SIG-M5 treated with dmso at 0.1 percent for 504 hours (cell line): ENCODE data around the gene BACE2.
A peak's percentile ranks its signal among the peaks of the same experiment; 100 is the strongest.

Source experiments
- DNase-seq: peaks from one replicate; lab custom pipeline; 2025; ENCODE audit not compliant: unreplicated experiment; lab: John Stamatoyannopoulos, UW

The BACE2 gene

DNA sequence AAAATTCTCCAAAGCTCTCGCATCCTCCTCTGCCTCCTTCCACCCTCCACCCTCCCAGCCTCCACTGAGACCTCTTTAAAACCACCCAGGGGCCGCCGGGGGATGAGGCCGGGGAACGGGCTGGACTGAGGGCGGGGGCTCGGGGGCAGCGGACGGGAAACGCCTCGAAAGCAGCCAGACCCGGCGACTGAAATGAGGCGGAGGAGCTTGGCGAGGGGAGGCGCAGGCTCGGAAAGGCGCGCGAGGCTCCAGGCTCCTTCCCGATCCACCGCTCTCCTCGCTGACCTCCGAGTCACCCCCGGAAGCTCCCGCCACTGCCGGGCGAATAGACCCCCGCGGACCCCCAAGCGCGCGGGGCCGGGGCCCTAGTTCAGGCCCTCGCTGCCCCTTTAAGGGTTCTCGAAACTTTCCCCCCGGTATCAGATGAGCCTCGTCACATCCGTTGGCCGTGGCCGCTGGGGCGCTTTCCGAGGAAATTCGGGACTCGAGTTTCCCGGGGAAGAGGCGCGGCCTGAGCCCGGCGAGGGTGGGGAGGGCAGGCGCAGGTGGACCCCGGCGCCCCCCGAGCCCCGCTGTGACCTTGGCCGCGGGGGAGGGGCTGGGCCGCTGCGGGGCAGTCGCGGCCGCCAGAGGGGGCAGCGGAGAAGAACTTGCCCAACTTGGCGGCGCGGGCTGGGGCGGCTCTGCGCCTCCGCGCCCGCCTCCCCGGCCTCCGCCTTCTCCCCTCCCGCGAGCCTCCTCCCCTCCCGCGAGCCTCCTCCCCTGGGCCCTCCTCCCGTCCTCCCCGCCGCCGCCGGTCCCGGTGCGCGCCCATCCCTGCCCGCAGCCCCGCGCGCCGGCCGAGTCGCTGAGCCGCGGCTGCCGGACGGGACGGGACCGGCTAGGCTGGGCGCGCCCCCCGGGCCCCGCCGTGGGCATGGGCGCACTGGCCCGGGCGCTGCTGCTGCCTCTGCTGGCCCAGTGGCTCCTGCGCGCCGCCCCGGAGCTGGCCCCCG is at the start of gene BACE2:
Gene BACE2, plus strand, starts transcription at position 813 of the 995 bp plus-strand sequence. Its CDS starts 104 bp downstream, at position 917.
- peak; percentile 39 for DNase-seq

DNA sequence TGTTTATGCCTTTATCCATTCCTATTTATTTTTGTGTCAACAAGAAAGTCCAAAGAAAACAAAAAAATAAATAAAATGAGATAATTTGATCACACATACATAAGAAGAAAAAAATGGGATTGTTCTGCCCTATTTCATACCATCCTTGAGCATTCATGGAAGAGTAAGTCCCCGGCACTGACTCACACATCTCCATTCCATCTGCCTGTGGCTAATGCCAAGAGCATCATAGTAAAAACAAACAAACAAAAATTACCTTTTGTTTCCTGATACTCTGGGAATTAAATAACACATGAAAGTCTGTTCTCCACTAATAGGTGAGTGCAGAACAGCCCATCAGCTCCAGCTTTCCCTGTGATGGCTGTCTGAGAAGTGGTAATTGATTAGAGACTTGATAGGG is 48.1 kb upstream of the BACE2 start:
- DNase-seq, result no peak

DNA sequence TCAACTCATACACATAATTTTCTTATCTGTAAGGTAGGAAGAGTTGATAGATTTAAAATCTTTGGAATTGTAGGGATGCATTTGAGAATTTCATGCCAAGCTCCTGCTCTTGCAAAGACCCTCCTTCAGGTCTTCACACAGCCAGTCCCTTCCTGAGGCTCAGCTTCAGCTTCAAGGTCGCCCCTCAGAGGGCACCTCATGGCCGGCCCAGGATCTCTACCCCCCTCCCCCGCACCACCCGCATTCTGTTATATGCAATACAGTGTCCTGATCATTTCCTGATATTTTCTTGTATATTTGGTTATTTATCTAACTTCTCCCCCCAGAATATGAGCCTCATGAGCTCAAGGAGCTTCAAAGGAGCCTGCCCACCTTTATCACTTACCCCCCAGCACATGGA is 47.0 kb upstream of the BACE2 start:
- DNase-seq, result no peak

DNA sequence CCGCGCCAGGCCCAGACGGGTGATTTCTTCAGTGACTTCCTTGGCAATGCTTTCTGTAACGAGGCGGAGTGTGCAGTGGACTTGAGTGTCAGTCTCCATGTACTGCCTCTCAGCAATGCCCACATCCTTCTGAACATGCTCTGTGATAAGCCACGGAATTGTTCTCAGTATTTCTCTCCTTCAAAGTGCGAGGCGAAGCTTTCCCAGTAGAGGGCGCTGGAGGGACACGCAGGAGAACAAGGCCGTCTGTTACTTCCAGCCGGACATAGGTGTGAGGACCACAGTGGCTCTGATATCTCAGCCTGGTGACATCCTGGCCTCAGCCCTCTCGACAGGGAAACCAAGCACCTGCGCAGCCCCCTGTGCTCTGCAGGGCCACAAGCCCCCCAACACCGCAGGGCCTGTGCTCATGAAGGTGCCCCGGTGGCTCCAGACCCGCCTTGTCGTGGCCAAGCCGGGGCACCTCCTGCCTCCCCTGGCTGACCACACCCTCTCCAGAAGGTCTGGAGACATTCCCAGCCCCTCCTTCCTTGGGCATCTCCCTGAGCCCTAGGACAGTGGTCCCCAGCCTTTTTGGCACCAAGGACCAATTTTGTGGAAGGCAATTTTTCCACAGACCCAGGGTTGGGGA is 46.1 kb upstream of the BACE2 start:
- DNase-seq, result peak; percentile 47

DNA sequence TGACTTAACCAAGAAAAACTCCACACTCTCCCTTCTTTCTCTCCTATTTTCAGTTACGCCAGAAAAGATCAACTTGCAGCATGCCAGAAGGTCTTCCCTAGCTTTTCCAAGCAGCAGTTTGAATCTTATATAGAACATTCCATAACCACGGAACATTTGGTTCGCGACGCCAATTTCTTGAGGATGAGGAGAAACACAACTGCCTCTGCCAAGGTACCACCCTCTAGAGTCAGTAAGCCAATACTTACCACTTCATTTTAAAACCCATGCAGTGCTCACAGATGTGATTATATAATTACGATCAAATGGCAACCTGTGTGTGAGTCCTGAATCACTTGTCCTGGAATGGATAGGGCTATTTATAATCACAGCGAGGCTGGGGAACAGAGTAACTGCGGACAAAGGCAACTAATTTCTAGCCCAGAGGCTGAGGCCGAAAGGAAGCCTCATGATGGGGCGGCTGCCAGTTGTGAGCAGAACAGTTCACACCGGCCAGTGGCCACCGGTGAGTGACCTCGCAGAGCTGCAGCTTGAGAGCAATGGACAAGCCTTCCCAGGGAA is 43.2 kb upstream of the BACE2 start:
- no peak for DNase-seq

DNA sequence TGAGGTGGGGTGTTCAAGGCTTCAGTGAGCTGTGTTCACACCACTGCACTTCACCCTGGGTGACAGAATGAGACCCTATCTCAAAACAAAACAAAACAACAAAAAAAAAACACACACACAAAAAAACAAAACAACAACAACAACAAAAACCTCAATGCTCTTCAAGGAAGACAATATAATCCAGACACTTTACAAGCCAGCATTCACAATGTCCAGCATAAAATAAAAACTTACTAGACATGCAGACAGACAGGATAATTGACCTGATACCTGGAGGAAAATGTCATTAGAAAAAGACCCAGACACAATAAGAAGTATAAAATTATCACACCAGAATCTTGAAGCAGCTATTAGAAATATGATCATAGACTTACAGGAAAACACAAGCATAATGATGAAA is 39.0 kb upstream of the BACE2 start:
- DNase-seq, result no peak

DNA sequence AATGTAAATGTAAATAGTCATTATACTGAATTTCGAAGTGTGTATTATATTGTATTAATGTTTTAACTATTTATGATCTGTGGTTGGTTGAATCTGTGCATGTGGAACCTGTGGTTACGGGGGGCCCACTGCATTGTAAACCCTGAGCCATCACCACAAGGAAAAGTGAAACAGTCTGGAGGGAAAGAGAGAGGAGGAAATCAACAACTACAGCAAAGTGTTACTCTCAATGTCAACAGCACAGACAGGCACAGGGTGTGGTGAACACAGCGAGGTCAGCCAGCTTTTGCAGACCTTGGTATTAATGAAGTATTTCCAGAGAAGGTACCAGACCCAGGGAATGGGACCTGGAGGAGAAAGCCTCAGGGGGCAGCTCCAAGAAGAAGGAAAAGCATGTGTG is 37.1 kb upstream of the BACE2 start:
- no peak for DNase-seq

DNA sequence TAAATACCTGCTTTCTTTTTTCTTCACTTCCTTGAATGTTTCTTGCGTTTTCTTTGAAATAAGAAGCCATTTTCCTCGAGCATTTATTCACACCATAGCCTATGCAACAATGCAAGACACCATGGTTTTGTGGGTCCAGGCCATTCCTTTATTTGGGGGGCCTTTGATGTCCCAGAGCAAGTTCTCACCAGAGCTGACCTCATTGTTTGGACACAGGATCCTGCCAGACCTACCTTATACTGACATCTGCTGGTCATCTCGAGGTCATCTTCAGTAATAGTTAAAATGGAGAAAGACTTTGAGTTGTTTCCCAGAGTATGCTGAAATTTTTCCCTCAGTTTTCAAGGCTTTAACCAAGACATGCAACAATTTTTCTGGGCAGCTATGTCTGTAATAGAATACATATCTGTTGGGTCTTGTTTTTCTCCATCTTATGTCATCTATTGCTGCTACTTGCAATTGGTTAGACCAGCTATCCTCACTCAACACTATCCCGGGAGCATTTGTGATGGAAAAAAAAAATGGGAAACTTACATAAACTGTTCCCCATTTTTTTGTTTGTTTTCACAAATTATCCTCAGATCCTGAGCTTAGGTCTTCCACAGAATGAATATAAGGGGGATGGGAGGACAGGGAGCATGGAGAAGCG is 34.0 kb upstream of the BACE2 start:
- peak; percentile 40 for DNase-seq

DNA sequence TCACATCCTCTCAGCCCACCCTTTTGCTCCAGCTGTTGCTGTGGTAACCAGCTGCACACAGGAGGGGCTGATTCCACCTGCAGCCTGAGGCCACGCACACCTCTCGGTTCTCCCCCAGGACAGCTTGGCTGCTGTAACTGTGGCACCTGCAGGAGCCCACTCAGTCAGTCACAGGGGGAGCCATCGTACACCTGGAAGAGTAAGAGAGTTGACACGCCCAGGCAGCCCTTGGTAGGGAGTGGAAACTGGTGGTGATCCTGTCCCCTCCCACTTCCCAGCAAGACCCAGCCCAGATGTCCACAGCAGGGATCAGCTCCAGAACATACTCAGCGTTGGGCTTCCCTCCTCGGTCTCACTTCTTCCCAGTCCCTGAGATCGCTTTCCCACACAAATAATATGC is 32.2 kb upstream of the BACE2 start:
- DNase-seq, result no peak

DNA sequence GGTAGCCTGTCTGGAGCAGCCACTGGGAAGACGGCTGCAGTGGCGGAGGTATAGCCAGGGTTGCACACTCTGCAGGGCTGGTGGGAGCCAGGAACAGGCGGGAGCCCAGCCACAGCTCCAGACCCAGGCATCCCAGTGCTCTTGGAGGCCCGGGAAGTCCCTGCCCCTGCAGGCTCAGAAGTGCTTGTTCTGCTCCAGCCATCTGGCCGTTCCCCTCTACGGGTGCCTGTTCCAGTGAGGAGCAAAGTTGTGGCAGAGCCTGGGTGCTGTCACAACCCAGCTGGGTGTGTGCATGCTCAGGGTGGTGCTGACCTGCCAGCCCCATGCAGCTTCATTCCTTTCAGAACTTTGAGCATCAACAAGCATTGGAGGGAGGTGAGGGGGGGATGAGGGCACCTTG is 31.7 kb upstream of the BACE2 start:
- no peak for DNase-seq

DNA sequence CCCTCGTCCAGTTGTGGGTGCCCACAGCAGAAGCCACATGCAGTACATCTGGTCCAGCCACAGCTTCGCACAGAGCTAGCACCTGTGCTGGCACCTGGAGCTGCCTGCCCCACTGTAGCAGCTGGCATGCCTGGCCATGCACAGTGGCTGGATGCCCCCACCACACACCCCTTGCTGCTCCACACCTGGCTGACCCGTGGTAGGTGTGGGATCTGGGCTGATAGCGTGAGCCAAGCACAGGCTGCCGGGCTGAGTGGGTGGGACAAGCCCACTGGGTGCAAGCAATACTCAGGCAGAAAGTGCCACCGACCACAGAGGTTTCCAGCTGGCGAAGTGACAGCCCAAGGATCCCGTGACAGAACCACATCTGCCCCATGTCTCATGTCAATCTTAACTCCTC is 30.6 kb upstream of the BACE2 start:
- DNase-seq, result no peak

DNA sequence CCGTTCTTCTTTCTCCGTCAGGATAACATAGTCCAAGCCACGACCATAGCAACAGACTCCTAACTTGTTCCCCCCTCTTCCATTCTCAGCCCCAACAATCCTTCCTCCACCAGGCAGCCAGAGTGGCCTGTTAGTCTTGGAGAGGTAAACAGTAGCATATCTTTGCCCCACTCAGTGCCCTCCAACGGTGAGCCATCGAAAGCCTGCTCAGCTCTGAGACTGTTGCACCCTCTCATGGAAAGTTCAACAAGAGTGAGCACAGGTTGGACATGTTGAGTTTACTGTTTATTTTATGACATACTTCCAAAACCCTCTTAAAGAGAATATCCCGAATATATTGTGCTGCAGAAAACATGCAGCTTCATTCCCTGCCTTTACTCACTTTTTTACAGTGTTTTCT is 30.1 kb upstream of the BACE2 start:
- DNase-seq, result no peak

DNA sequence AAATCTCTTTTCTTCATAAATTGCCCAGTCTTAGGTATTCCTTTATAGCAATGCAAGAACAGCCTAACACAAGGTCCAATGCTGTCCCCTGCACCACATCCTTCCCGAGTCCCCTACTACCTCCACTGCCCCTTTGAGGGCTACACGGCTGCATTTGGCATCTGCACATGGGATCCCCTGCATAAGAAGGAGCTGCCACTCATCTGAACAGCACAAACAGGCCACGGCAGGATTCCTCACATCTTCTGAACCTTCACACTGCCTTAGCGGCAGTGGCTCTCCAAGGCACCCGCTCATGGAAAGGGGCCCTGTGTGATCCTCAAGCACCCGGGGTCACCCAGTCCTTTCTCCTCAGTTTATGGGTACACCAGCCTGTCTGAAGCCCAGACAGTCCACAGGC is 29.2 kb upstream of the BACE2 start:
- DNase-seq, result no peak

DNA sequence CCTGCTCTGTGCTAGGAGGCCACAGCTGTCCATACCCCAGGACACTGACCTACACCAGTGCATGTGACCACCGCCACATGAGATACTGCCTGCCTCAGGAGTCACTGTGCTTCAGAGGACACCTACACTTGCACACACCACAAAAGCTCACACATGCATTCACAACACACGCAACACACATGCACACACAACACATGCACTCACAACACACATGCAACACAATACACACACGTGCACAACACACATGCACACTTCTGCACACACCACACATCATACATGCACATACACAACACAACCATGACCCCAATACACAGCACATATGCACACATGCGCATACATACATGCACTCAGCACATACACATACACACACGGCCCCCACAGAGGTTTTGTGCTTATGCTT is 28.7 kb upstream of the BACE2 start:
- no peak for DNase-seq

DNA sequence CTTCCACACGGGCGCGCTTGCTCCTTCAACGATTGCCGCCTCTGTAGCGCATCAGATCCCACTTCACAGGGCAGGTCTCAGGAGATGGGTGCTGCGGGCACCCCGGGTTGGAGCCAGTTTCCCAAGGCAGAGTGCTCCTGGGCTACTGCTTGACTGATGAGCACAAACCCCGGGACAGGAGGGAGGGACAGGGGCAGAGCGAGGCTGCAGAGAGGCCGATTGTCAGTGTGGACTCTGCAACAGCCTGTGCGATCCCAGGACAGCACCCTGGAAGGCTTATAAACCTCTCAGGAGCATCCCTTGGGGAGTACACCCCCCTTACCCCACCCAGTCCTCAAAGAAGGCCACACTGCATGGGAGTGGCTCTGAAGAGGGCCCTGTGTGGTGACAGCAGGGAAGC is 28.0 kb upstream of the BACE2 start:
- DNase-seq, result no peak

DNA sequence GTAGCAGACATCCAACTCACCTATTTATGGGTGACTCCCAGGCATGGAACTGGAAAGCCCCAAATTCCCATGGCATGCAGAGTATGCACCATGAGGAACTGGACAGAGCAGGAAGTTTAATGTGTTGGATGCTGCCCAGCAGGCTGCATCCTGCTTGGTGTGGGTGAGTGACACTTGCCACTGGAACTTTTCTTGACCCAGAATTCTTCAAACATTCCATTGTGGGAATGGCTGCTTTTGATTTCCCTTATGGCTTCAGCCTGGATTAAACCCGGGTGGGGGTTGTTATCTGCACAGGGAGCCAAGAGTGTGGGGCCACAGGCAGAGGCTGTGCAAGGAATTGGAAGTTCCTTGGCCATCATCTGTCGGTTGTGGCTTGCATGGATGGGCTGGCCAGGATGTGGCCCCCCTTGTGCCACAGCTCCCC is 26.9 kb upstream of the BACE2 start:
- DNase-seq, result no peak

DNA sequence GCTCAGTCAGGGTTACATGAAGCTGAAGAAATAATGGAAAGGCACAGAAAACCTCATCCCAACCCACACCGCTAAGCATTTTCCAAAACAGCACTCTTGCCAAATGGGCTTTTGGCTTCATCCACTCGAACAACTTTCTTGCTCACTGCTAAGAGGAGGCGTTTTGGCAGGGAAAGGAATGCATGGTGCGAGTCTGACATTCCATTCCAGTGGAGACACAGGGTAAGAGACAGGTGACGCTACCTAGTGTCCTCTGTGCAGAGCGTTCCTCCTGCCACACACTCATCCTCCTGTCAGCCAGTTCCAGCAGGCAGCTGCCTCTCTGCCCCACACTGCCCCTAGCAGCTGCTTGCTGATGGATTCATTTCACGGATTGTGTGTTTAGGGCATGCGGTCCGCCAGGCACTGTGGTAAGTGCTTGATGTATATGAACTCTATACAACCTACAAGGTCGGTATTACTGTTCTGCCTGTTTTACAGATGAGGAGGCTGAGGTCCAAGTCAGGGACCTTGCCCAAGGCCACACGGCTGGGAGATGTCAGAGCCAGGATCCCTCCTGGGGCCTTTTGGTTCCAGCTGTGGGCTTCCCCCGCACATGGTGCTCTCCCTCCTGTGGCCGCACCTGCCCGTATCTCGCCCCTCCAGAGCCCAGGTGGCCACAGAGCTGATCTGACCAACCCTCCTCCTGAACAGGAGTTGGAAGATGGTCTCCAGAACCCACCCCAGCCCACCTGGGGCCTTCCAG is 25.7 kb upstream of the BACE2 start:
- peak; percentile 32 for DNase-seq

DNA sequence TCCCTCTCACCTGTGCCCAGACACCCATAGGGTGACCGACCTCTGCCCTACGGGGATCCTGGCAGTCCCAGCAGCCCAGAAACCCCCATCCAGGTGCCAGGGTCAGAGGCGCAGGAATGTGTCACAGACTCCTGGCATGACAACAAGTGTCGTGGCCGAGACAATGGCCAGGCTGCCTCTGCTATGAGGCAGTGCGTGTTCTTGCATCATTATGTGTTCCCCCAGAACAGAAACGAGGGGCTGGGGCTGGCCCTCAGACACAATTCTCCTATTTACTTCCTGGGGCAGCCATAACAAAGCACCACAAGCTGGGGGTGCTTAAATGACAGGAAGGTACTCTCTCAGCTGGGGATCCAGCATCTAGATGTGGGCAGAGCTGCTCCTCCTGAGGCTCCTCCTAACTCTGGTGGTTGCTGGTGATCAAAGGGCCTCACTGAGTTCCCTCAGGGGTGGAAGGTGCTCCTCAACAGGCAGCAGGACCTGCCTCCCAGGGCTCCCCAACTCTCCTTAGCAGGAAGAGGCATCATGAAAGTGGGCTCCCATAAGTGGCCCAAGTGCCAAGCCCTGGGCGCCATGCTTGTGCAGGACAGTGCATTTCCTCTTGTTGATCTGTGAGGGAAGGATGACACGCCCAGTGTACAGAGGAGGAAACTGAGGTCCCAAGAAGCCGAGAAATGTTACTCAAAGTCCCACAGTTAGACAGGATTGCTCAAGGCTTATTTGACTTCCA is 24.2 kb upstream of the BACE2 start:
- DNase-seq, result no peak

DNA sequence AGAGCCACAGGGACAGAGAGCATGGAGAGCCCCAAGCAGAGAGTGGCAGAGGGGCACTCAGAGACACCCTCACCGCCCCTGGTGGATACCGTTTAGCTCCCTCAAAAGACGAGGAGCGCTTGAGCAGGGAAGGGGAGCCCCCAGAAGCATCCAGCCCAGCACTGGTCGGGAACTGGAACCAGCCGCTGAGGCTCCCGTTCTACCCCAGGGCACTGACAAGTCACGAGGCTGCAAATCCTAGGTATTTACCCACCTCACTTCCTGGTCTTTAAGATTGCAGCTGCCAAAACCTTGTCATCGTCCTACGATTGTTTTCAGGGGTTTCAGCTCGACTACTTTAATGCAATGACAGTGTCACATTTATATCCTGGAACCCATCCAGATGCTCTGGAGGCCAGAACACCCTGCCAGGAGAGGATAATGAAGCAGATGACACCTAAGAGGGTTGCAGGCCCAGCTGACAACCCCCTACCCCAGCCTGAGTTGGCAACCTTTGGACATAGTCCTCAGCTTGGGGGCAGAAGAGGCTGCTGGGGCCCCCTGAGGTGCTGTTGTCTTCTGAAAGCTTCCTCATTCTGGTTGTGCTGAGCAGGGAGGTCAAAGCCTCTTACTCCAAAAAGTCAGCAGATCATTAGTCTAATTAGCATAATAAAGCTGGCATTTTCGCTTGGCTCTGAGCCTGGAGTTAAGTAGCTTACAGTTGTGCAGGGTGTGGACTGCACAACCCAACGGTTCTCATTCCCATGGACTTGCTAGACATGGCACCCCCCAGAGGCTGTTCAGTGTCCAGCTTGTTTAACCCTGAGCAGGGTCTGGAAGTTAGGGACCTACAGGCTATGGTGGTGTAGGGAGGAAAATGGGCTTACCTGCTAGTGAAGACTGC is 20.6 kb upstream of the BACE2 start:
- DNase-seq, result no peak
